ENCODE measurements around the gene CEP83.
"Not testable (repeated sequence)": the region's sequence is repeated elsewhere in the genome, so short reads cannot be mapped to it uniquely, and the experiment has no call there.

CEP83 gene

DNA sequence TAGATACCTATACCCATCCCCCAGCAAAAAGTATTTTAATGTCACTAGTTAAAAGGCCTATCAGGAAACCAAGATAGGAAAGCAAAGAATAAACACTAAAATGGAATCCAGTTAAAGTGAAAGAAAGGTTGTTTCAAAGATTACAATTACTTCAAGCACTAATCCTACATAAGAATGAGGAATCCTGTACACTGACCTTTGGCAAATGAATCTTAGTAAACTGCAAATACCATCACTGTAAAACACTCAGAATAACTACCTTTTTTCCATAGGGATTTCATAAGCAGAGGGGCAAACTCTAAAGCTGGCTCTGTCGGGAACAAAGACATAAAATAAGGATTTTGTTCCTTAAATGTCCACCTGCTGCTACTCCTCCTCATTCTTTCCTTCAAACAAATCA lies 25.9 kb downstream of the CEP83 start:
- DNase-seq = no peak

DNA sequence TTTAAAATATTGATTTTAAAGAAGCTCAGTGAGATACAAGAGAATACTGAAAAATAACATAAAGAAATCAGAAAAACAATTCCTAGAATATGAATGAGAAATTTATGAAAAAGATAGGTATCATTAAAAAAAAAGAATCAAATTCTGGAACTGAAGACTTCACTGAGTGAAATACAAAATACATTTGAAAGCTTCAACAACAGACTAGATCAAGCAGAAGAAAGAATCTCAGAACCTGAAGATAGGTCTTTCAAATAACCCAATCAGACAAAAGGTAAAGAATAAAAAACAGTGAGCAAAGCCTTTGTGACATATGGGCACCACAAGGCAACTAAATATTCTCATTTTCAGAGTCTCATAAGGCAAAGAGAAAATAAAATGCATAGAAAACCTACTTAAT lies 29.4 kb downstream of the CEP83 start:
- no peak for DNase-seq

DNA sequence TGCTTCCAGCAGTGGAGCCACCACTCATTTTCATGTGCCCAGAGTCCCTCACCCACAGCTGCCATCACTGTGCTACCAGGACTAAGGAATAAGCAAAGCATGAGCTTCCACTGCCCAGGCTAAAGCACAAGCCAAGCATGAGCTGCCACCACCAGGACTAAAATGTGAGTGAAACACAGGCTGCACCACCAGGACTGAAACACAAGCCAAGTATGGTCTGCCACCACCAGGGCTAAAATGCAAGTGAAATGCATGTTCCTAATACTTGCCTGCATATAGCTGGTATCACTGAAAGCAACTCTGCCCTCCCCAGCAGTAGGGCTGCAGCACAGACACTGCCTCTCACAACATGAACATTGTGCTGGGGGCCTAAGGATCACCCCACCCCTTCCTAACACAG lies 30.0 kb downstream of the CEP83 start:
- no peak for DNase-seq

DNA sequence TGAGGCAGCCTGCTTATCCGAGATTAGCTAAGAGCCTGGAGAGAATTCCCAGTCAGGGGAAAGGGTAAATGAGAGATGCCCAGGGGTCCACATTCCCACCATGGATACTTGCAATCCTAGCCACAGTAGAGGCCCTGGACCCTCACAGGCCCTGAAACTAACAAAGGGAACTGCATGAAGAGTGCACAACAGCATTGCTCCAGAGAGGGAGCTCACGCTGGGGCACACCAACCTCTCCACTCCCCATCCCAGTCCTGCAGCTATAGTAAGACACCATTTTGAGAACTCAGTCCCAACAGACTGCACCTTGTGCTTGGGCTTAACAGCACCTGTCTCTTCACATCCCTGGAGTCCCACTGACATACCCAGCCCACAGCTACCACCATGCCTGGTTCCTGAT lies 30.5 kb downstream of the CEP83 start:
- DNase-seq = no peak

DNA sequence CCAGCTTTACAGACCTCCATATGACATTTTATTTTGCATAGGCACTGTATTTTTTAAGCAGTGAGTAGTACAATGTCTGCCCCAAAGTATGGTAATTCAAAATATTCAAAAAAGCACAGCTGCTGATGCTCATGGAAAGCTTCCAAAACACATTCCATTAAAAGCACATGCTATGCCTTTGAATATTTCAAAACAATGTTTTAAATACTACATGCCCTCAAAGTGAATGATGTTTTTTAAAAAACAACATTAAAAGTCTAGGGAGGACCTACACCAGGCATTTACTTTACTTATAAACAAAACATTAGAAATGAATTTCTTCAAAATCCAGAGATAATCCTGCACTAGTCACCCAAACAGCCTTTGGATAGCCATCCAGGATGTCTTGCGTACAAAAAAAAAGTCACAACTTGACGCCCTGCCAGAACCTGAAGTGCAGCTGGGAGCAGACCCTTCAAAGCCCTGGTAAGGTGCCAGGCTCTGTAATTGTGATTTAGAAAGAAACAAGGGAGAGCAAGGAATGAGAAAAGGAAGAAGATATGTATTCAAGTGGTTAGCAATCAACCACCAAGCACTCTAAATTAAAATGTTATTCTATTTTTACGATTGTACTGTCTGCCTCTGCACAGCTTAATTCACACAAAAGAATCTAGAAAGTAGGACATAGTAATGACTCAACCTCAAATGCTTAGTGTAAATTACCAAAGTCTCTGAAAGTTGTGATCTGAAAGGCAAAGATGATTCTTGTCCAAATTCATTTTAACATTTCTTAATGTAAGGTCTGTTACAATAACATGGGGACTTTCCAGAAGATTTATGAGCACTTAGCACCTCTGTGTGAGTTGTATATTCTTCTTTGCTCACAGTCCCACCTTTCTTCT lies 31.9 kb downstream of the CEP83 start:
- no peak for DNase-seq

DNA sequence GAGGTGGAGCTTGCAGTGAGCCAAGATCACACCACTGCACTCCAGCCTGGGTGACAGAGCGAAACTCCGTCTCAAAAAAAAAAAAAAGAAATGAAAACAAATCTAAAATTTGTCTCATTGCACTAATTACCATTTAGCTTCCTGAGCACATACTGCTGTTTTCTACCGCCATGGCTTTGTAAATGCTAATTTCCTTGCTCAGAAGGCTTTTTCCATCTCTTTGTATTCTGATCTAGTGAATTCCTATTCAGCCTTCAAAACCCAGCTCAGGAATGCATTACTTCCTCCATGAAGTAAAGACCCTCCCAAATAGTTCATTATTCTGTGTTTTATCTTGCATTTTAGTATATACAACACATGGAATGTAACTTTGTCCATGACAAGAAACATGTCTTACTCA lies 33.6 kb downstream of the CEP83 start:
- no peak for DNase-seq

DNA sequence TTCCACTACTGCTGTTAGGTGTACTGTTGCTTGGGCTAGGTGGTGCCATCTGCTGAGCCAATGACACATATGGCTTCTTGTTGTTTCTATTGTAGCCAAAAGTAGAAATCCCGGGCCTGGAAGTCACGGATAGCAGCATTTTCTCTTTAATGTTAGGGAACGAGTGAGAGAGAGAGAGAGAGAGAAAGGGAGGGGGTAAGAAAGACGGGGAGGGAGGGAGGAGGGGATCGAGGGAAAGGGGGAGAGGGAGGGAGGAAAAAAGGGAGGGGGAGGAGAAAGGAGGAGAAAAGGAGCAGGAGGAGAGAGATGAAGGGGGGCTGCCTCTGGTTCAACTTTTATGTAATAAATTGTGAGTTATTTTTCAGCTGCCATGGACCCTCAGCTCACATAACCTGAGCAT lies 34.8 kb downstream of the CEP83 start:
- DNase-seq = not testable (repeated sequence)

DNA sequence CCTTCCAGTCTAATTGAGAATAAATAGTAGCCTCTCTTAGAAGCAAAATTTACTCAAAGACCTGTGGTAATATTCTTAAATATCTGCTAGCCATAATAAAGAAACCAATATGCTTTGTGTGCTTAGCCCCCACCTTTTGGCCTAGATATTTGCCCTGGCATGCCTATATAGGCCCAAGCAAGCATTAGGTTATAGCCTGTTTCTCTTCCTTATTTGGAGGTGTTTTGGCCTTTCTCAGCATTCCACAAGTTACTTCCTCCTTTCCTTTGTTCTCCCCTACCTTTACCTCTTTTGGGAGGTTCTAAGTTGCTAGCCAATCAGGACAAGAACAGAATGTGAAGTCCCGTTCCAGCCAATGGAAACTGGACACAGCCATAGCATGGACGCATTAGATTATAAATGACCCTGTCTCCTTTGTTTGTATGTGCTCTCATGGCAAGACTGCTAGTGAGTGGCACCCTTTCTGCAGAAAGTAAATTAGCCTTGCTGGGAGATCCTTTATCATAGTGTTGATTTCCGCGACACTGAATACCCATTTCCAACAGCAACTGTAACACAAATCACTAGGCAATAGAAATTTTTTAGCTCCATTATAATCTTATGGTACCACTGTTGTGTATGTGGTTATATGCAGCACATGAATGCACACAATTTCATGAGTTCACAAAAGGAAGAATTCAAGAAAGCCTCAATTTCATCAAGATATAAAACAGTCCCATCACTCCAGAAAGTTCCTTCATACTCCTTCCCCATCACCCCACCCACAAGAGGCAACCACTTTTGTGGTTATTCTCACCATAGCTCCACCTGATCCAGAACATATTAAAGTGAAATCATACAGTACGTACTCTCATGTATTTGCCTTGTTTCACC lies 37.6 kb downstream of the CEP83 start:
- DNase-seq = no peak

DNA sequence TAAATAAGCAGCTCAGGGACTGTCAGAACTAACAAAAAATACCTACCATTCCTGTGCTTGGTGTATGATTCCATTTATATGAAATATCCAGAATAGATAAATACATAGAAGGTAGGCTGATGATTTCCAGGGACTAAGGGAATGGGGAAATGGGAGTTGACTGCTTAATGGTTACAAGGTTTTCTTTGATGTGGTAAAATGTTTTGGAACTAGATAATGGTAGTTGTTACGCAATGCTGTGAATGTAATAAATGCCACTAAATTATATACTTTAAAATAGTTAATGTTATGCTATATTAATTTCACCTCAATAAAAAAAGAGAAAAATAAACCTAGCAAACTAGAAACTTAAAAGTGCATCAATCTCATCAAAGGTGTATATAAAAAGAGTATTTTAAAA lies 41.1 kb downstream of the CEP83 start:
- DNase-seq = no peak

DNA sequence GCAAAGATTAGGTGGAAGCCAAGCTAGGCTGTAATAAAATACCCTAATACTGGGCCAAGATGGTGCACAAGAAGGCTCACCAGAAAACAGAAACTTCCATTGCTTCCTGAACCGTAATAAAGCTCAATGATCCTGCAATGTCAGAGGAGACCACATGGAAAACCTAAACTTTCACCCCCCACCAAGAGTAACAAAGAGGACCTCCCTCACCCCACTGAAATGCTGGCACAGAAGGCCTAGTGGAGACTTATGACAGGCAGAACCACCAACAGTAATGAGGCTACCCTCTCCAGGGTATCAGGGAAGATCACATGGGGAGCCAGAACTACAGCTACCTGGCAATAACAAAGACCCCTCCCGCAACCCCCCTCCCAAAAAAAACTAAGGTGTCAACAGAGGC lies 43.1 kb downstream of the CEP83 start:
- DNase-seq = no peak

DNA sequence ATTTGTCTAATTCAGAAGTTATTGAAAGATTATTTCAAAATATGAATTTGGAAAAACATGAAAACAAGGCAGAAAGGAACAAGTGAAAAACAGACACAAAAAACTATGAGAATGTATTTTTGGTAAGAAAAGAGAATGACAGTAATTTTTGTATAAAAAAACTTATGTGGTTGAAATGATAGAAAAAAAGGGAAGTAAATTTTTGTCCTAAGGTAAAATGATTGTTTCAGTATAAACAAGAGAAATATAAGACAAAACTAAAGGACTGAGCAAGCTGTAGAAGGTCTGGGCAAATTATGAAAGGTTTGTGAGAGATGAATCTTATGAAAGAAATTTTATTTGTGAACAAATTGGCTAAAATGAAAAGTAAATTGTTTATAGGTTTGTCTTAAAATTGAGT lies 44.6 kb downstream of the CEP83 start:
- no peak for DNase-seq

DNA sequence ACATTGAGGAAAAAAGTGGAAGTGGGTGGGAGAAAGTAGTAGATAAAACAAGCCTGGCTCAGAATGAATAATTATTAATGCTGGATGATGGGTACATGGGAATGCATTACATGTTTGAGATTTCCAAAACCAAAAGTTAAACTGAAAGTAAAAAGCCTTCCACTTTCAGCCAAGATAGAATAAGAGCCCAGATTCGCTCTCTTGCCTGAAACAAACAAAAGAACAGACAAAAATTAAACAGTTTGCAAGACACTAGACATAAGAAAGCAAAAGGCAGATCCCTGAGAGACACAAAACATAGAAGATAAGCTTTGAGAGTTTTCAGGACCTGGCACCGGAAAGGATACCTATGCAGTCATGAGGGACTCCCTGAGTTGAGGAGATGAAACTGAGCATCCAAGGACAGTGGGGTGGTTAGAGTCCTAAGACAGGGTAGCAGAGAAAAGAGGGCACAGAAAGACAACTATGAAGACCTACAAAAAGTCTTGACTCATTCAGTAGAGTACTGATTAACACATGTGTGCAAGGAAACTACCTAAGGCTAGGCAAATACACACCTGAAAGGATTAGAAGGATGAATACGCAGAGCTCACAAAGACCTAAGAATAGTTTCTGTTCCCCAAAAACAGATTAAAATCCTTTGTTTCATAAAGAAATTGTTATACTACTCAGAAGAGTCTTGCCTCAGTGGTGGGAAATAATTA lies 54.1 kb downstream of the CEP83 start:
- DNase-seq = no peak

DNA sequence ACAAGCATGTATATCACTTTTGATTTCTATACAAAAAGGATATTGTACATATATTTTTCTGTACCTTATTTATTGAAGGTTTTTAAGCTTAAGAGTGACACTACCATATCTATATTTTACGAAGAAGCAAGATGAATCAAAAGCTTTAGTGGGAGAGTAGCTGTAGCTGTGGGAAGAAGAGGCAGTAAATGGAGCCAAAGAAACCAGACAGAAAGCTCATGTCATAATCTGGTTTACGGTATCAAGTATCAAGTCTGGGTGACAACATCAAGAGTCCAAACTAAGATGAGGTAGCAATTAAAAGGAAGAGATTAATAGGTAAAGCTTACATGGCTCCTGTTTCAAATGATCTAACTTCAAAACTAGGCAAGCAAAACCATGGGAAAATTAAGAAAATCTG lies 54.8 kb downstream of the CEP83 start:
- no peak for DNase-seq

DNA sequence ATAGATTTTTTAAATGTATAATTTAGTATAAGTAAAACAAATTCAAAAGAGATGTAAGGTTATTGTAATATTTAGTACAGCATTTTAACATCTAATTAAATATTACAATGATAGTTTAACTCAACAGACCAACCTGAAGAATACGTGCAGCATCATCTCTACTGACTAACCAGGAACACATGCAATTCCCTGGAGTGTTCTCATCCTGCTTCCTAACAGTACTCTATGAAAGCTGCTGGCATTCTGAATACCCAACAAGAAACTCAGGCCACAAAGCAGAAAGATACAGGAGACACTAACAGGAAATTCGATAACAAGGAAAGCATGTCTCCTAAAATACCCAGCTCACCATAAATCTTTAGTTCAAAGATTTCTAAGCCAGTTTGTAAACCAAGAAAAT lies 58.3 kb downstream of the CEP83 start:
- DNase-seq = no peak

DNA sequence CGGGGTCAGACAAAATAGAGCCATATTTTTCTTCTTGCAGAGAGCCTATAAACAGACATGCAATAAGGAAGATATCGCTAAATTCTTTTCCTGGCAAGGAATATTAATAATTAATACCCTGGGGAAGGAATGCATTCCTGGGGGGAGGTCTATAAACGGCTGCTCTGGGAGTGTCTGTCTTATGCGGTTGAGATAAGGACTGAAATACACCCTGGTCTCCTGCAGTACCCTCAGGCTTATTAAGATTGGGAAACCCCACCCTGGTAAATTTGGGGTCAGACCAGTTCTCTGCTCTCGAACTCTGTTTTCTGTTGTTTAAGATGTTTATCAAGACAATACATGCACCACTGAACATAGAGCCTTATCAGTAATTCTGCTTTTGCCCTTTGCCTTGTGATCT lies 61.0 kb downstream of the CEP83 start:
- DNase-seq = not testable (repeated sequence)

DNA sequence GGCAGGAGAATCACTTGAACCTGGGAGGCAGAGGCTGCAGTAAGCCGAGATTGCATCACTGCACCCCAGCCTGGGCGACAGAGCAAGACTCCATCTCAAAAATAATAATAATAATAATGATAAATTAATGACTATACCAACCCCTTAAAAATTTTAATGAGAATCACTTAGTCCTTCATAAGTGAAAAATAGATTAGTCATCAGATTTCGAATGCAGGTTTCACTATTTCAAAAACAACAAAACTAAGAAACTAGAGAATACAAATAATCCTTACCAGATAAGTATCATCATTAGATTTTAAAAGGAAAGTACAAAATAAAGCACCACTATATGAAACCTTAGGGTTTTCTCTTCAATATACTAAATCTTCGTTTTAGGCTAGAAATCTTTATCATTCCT lies 62.3 kb downstream of the CEP83 start:
- DNase-seq = no peak

DNA sequence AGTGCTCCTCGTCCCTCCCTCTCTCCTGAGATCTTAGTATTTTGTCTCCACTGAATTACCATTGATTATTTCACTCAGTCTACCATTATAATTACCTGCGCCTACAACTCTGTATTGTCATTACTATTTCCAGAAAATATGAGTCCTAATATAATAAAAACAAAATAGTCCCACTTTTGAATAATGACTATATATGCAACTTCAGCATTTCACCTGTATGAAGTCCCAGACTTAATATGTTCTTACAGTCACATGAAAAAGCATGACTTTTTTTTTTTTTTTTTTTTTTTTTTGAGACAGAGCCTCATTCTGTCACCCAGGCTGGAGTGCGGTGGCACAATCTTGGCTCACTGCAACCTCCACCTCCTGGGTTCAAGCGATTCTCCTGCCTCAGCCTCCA lies 63.7 kb downstream of the CEP83 start:
- DNase-seq = not testable (repeated sequence)

DNA sequence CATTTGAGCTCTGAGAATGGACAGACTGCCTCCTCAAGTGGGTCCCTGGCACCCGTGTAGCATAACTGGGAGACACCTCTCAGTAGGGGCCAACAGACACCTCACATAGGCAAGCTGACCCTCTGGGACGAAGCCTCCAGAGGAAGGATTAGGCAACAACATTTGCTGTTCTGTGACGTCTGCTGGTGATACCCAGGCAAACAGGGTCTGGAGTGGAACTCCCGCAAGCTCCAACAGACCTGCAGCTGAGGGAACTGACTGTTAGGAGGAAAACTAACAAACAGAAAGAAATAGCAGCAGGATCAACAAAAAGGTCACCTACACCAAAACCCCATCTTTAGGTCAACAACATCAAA lies 69.6 kb downstream of the CEP83 start:
- DNase-seq = no peak

DNA sequence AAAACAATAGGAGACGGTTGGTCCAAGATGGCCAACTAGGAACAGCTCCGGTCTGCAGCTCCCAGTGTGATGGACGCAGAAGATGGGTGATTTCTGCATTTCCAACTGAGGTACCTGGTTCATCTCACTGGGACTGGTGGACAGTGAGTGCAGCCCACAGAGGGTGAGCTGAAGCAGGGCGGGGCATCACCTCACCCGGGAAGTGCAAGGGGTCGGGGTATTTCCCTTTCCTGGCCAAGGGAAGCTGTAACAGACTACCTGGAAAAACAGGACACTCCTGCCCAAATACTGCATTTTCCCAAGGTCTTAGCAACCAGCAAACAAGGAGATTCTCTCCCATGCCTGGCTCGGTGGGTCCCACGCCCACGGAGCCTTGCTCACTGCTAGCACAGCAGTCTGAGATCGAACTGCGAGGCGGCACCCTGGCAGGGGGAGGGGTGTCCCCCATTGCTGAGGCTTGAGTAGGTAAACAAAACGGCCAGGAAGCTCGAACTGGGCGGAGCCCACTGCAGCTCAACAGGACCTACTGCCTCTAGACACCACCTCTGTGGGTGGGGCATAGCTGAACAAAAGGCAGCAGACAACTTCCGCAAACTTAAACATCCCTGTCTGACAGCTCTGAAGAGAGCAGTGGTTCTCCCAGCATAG lies 70.1 kb downstream of the CEP83 start:
- DNase-seq = not testable (repeated sequence)

DNA sequence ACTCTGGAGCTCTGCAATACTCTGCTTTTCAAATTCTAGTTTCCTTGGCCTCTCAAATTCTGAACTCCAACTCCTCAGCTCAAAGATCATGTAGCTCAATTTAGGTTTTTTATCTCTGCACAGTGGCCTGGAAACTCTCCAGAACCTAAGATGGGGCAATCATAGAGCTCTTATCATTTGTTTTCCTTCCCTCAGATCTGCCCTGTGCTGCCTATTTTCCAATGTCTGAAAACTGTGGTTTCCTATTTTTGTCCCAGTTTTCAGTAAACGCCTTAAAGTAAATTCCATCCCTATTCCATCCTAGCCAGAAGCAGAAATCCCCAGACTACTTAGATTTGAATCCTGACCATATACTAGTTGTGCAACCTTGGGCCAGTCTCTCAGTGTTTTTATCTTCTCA lies 73.2 kb downstream of the CEP83 start:
- DNase-seq = no peak

DNA sequence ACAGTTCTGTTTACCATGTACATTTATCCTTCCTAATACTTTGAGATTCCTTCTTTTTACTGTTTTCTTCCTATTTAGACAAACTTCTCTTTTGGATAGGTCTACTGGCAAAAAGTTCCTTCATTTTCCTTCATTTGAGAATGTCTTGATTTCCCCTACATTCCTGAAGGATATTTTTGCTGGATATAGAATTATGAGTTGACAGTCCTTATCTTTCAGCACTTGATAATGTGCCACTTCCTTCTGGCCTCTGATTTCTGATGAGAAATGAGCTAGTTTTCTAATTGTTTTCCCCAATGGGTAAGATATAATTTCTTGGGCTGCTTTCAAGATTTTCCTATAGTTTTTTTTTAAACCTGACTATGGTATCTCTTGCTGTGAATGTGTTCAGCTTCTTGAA lies 75.6 kb downstream of the CEP83 start:
- DNase-seq = no peak

DNA sequence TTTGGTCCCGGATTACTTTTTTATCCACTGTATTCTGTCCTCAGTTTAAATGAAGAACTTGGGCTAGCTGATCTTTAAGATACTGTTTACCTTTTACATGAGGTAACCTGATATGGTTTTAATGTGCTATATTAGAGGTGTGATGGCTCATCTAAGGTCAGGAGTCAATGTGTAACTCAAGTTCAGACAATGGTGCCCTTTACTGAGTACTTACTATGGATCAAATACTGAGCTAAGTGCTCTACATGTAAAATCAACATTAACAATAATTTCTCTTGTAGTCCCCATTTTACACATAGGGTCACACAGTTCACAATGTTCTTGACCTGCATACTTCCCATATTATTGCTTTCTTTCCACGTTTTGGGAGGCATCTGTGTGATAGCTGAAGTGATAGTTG lies 79.2 kb downstream of the CEP83 start:
- no peak for DNase-seq

DNA sequence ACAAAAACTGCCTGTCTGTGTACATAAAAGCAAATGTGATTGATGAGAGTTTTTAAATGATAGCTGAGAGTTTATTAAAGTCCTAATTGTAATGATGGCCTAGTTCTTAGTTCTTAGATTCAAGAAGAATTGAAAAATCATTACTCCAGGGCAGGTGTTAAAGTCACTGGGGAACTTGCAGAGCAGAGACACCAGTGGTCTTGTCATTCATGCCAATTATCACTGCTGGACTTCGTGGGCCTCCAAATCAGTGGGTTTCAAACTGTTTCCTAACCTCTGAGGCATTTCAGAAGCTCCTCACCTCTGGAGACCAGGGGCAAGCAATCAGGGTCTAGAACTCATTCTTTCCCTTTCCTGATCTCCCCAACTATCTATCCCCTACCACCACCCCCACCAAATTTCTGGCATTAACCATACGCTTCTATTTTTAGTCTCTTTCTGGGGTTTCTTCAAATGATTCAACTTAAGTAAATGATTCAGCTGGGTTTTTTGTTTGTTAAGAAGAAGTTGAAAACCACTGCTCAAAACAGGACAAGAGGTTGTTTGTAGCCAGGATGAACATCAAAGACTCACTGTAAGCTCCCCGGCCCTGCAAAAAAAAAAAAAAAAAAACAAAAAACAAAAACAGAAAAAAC lies 80.1 kb downstream of the CEP83 start:
- DNase-seq = no peak
